Hypothalamus (tissue), 51 donors: ENCODE data around the gene A2M.
"Not testable (repeated sequence)": the region's sequence is repeated elsewhere in the genome, so short reads cannot be mapped to it uniquely, and the experiment has no call there.

Experiments used
- DNase-seq, 51 donors: peaks; one replicate each; lab custom pipeline; 2025; lab: John Stamatoyannopoulos, UW

The A2M gene

DNA sequence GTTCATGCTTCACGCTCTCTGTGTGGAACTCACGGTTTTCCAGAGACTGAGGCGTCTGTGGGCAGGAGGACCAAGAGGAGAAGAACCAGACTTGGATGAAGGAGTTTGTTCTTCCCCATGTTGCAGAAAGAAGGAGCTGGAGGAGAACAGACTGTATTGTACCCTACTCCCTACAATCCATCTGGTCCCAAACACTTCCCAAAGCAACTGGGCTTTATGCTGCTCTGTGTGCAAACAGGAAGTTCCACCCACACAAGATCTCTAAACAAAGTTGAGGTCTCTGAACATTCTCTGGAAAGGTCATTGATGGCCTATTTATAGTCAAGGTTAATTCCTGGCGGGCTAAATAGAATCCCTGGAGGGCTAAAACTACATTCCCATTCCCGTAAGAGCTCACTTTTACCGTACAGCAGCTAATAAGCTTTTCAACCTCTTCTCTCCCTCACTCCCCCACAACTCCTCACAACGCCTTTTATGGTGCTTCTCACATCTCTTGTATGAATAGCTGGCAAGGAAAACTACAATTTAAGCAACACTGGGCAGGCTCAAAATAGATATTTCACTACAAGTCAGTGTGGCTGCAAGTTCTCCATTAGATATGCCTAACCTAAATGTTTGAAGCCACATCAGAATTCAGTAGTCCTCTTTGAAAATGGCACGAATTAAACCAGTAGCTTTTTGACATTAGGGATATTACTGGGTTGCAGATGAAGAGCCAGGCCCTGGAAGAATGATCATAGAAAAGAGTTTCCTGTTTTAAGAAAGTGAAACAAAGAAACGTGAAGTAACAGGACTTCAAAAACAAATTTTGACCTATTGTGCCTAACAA, at the start of gene A2M:
TSS of gene A2M (minus strand) at position 189 of the 829 bp plus-strand sequence. CDS start at position 119, 70 bp downstream.
- DNase-seq = peak in 1 of 51 donors; percentile 23

DNA sequence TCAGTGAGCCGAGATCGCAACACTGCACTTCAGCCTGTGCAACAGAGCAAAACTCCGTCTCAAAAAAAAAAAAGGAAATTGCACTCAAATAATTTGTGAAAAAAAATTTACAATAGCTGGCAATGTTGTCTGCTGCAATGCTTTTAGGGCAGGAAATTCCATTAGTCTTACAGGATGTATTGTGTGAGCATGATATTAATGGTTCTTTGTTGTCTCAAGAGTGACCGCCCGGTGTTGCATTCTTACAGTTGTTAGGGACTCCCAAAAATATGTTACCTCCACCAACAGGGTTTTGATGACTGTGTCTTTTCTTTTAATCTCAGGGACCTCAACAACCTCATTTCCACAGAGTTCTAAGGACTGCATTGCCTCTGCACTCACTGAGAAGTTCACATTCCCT, 47.7 kb upstream of the A2M start:
- DNase-seq = no peak

DNA sequence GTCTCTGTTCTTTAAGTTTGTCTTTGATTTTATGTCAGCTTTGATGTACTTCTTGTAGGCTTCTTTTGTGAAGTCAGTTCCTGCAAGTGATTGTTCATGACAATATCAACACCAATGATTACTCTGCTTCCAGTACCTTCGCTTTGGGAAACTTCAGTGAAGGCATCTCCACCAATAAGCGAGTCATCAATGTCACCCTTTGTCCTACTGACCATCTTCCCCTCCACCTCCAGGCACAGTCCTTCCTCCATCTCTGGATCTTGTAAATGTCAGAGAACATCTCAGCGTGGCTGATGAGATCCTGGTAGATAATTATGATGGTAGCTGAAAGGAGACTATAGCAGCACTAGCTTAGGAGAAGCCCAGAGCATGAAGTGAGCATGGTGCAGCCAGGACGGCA, 40.4 kb upstream of the A2M start:
- no peak for DNase-seq

DNA sequence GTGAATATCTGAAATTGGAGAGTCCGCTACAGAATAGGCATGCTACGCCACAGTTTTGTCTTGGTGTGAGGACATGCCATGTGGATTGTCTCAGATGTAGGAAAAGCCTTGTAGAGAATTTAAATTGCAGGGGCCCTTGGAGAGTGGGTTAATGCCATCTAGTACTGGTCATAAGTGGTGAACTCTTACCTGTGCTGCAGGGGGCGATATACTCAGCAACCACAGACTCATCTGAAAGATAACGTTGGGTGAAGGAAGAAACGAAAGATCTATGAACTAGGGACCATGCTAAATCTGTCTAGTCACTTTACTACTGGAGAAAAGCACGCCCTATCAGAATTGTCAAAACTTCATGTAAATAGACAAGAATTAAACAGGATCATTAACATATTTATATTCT, 33.7 kb upstream of the A2M start:
- DNase-seq = no peak

DNA sequence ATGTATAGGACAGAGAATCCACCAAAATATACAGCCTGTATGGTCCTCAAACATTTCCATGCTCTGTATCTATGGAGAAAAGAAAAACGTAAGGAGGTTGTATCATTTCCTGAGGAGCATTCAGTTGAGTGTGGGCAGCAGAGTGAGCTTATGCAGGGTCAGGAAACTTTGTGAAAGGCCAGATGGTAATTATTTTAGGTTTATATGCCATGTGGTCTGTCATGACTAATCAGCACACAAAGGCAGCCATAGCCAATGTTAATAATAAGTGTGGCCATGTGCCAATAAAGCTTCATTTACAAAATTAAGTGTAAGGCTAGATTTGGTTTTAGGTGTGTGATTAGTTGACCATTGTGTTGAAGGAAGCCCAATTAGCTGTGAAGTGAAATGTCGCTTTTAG, 33.2 kb upstream of the A2M start:
- no peak for DNase-seq

DNA sequence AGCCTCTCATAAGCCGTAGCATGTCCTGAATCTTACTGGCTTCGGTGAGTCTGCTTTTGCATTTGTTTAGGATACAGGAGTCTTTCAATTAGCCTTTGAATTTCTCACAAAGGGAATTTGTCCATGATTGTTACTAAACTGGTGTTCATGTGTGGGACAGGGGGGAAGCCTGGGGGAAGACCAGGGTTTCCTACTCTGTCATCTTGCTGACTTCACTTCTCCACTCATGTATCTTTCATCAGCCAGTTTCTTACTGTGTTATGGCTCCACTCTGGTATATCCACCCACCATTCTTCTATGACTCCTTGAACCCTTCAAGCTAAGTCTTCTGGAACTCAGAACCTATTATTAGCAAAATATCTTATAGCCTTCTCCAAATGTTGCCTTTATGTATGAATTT, 31.7 kb upstream of the A2M start:
- DNase-seq = no peak

DNA sequence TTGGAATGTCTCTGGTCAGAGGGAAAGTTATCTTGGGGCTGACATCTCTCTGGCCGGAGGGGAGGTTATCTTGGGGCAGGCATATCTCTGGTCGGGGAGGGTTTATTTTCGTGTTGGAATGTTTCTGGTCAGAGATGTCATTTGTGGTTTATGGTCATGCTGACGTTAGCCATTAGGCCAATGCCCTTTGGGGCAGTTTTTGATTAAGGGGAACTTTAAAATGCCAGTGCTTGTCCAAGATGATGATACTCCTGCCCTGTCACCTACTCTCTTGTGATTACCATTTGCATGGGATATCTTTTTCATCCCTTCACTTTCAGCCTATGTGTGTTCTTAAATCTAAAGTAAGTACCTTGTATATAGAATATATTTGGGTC, 29.0 kb upstream of the A2M start:
- DNase-seq = no peak

DNA sequence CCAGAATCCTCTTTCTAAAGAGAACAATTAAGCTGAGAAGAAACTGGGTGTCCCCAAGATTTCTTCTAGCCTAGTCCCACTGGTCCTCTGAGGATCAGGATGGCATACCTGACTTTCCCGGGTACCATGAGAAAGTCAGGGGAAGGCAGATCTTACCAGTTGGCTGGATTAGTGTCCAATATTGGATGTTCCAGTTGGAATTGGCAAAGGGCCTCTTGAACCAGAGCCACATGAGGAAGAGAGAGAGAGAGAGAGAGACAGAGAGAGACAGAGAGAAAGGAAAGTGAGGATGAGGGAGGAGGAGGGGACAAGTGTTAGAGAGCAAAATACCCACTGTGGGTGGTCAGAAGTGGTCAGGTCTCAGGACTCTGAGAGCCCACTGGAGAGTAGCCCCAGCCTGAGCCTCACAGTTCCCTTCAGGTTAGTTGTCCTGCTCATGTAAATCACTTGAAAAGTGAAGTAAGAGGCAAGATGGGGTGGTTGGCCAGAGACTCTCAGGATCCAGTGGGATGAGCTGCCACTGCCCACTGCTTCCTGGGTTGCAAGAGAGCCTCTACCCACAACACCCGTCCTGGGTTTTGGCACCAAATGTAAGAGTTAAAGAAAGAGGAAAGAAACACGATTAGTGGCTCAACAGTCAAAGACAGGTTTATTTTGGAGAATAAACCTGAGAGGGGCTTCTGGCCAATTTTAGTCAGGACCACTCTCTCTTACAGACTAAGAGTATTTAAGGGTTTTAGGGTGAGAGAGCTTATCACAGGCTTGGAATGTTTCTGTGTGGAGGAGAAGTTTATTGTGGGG, 28.4 kb upstream of the A2M start:
- DNase-seq = no peak

DNA sequence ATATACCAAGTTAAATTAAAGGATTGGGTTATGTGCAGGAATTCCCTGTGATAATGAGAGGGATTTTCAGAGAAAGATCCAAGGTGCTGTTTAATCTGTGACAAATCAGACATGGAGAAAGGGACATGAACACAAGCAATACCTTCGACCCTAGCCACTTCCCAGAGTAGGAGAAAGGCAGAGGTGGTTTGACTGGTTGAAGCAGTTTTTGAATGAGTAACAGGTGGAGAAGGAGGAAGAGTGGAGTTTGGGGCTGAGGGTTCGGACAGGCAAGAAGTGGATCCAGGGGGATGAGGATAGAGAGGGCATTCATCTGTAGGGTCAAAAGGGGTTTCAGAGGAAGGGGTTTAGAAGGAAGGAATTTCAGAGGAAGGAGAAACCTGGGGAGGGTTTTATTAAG, 27.4 kb upstream of the A2M start:
- no peak for DNase-seq

DNA sequence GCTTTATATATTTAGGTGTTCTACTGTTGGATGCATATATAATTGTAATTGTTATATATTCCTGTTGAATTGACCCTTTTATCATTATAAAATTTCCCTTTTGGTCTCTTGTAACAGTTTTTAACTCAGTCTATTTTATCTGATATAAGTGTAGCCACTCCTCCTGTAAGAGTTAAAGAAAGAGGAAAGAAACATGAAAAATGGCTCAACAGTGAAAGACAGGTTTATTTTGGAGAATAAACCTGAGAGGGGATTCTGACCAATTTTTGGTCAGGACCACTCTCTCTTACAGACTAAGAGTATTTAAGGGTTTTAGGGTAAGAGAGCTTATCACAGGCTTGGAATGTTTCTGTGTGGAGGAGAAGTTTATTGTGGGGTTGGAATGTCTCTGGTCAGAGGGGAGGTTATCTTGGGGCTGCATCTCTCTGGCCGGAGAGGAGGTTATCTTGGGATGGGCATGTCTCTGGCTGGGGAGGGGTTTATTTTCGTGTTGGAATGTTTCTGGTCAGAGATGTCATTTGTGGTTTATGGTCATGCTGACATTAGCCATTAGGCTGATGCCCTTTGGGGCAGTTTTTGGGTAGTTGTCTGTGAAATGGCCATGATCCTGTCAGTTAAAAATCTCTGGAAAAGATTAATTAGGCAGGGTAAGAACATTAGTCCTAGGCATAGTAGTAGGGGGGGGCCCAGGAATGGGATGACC, 24.0 kb upstream of the A2M start:
- DNase-seq = not testable (repeated sequence)

DNA sequence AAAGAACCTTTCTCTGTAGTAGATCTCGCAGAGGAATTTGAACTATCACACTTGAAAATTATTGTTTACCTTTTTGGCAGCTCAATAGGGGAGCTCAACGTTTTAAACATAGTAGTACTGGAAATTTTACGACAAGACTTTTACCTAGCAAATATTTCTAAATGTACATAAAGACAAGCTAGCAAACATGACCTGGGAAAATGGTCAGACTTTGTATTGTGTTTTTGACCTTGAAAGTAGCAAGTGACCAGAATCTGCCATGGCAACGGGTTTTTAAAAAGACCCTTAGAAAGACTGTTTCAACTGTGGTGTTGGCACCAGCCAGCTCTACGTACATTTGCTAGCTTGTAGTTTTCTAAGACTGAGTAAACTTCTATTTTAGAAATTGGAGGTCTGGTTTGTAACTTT, 20.2 kb upstream of the A2M start:
- DNase-seq = no peak

DNA sequence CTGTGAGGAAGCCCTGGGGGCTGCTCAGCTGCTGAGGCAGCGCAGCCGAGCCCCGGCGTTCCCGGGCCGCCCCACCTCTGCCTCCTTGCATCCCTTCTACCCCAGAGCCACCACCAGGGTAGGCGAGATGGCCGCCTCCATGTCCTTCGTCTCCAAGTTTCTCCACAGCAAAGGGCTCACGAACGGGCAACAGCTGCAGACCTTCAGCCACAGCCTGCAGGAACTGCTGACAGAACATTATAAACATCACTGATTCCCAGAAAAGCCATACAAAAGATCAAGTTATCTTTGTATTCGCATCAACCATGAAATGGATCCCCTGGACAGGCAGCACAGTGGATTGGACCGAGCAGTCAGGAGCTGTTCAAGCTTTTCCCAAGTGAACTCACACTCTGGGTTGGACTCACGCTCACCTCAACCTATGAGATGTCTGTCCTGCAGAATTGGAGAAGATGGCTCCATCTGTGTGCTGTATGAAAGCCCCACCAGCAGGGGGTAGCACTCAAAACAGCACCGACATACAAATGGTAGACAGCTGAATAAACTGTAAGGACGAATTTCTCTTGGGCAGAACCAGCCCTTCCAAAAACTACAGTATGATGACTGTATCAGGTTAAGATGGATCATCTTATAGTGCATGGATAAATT, 19.4 kb upstream of the A2M start:
- DNase-seq = no peak

DNA sequence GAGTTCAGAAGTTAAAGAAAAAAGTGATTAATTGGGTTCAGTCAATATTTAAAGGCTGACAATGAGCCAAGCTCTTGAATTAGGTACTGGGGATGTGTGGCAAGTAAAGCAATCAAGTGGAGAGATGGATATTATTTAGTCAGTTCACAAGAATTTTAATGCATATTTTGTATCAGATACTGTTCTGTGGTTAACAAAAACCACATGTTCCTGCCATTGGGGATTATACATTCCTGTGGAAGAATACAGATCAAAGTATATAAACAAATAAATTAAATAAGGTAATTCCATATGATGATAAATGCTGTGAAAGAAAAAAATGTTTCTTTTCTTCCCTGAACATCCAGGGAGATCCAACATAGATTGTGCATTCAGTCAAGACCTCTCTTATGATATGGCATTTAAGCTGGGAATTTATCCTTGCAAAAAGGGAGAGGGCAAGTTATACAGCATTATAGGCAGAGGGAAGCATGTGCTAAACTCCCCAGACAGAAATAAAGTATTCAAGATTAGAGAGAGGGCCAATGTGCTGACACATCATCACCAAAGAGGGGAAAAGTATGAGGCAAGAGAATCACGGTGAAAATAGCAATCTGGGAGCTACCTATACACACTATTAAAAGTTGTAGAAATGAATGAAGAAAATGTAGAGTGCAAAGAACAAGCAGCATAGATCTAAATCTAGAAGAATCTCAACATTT, 17.6 kb upstream of the A2M start:
- DNase-seq = no peak

DNA sequence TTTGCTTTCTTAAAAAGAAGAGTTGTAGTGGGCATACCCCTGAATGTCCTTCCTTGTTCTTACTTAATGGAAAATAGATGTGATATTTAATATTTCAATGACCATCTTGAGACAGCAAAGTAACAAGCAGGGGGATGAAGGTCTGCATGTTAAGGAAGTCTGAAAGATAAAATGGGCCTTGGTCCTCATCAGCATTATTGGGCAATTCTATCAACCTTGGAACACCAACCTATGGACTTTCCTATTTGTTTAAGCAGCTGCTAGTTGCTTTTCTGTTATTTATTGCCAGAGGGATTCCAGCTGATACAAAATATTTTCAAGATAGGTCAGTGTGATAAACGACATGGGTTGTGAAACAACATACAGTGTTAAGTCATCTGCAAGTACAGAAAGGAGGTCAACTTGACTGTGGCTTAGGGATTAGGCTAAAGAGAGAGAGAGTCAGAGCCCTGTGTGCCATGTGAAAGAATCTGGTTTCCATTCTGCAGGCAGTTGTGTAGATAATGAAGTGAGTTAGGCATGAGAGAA, 16.4 kb upstream of the A2M start:
- no peak for DNase-seq

DNA sequence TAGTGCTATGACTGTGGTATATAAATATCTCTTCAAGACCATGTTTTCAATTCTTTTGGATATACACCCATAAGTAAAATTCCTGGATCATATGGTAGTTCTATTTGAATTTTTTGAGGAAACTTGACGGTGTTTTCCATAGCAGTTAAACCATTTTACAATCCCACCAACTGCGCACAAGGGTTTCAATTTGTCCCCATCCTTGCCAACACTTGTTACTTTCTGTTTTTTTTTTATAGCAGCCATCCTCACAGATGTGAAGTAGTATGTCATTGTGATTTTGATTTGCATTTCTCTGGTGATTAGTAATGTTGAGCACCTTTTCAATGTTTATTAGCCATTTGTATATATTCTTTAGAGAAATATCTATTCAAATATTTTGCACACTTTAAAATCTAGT, 14.5 kb upstream of the A2M start:
- no peak for DNase-seq

DNA sequence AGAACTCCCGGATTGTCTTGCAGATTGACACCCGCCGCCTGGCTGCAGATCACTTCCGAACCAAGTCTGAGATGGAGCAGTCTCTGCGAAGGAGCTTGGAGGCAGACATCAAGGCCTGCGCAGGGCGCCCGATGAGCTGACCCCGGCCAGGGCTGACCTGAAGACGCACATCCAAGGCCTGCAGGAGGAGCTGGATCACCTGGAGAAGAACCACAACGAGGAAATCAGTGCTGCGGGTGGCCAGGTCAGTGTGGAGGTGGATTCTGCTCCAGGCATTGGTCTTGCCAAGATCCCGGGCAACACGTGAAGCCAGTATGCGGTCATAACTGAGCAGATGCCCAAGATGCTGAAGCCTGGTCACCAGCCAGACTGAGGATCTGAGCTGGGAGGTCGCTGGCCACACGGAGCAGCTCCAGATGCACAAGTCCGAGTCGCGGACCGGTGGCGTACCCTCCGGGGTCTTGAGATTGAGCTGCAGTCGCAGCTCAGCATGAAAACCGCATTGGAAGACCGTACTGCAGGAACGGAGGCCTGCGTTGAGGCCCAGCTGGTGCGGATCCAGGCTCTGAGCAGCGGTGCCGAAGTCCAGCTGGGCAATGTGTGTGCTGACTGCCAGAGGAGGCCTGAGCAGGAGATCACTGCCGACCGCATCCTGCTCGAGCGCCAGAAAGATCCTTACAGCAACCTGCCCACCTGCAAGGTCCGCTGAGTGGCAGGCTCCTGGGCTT, 12.4 kb upstream of the A2M start:
- no peak for DNase-seq

DNA sequence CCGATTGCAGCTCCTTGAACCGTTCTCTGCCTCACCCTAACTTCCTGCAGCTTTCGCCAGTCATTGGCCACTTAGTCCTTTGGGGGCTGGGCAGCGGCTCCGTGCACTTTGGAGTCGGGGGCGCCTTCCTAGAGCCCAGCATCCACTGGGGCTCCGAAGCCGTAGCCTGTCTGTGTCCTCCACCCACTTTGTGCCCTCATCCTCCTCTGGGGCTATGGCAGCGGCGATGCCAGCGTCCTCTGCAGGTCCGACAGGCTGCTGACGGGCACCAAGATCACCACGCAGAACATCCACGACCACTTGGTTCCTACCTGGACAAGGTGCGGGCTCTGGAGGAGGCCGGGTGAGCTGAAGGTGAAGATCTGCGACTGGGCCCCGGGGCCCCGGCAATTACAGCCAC, 11.8 kb upstream of the A2M start:
- no peak for DNase-seq

DNA sequence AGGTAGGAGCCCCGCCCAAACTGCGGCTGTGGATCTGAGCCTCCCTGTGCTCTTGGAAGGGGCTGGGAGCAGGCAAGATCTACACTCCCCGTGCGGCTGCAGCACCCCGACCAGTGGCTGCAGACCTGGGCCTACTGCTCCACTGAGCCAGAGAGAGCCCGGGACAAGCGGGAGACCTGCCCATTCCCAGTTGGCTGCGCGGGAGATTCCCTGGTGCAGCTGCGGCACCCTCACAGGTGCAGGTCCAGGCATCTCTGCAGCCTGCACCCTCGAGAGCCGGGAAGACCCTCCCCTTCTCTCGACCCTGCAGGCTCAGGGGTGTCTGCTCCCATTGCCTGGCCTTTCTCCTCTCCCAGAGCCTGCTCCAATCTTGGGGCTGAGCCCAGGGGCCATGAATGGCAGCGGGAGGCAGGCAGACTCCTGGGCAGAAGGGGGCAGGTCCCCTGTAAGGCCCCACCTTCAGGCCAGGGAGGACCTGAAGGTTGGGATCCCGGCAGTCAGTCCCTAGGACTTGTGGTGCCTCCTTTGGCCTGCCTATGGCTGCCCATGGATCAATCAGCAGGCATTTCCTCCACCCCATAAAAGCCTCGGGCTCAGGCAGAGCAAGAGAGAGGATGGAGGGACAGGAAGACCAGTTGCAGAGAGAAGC, 8.8 kb upstream of the A2M start:
- peak in 1 of 51 donors; percentile 4 for DNase-seq
